Fibroblast of lung (primary cell): ENCODE data around the gene RELL2. TPM values are rescaled to one million over a fixed set of nuclear protein-coding genes. Genes with fewer than 3 reads are reported as not detected.

ENCODE experiments used
- DNase-seq, 2 donors: peaks; one replicate each; pipeline versions ENCODE4 v3.0.0 to v3.0.0-alpha.2; 2010; ENCODE audit warnings: low read depth in 2 of 2
- H2AFZ ChIP-seq: 2 replicates; pipeline ENCODE4 v1.5.1; 2012; ENCODE audit warnings: low read length, control low read depth, inconsistent platforms
- H3K27ac ChIP-seq: 2 replicates; pipeline ENCODE4 v1.5.1; 2011; ENCODE audit warnings: low read length, control low read depth; ENCODE audit not compliant: insufficient read depth
- H3K27me3 ChIP-seq: 2 replicates; pipeline ENCODE4 v1.5.1; 2011; ENCODE audit warnings: mild to moderate bottlenecking, low read length; ENCODE audit not compliant: control insufficient read depth, insufficient read depth
- H3K36me3 ChIP-seq: 2 replicates; pipeline ENCODE4 v1.5.1; 2011; ENCODE audit warnings: low read length; ENCODE audit not compliant: control insufficient read depth, insufficient read depth
- H3K4me1 ChIP-seq: 2 replicates; pipeline ENCODE4 v1.5.1; 2011; ENCODE audit warnings: low read length; ENCODE audit not compliant: control insufficient read depth, insufficient read depth; ENCODE audit errors: extremely low read depth
- H3K4me2 ChIP-seq: 2 replicates; pipeline ENCODE4 v1.5.1; 2011; ENCODE audit warnings: low read length, control low read depth; ENCODE audit not compliant: insufficient read depth; ENCODE audit errors: extremely low read depth
- H3K4me3 ChIP-seq, 4 experiments: fragments of 200-600 bp in 1 of 4; sonication (generic) in 1 of 4; replicated peaks in 1 of 4; 2 replicates each; pipeline ENCODE4 v1.5.1; 2011 to 2016; ENCODE audit warnings: low read length in 4 of 4, low read depth in 3 of 4, mild to moderate bottlenecking in 3 of 4, control low read depth in 2 of 4, inconsistent platforms in 1 of 4, mixed read lengths in 1 of 4; ENCODE audit not compliant: insufficient read depth in 1 of 4; ENCODE audit errors: control extremely low read depth in 1 of 4
- H3K79me2 ChIP-seq: 2 replicates; pipeline ENCODE4 v1.5.1; 2012; ENCODE audit warnings: mild to moderate bottlenecking, low read length, inconsistent platforms; ENCODE audit not compliant: control insufficient read depth, insufficient read depth
- H3K9ac ChIP-seq: 2 replicates; pipeline ENCODE4 v1.5.1; 2011; ENCODE audit warnings: mild to moderate bottlenecking, low read length, control low read depth; ENCODE audit not compliant: insufficient read depth
- H3K9me3 ChIP-seq: 2 replicates; pipeline ENCODE4 v1.5.1; 2012; ENCODE audit warnings: low read depth, low read length; ENCODE audit not compliant: control insufficient read depth, insufficient read depth
- H4K20me1 ChIP-seq: 2 replicates; pipeline ENCODE4 v1.5.1; 2011; ENCODE audit warnings: low read length; ENCODE audit not compliant: control insufficient read depth, insufficient read depth; ENCODE audit errors: extremely low read depth
- CTCF ChIP-seq, 2 donors: IDR thresholded peaks in 1 of 2; conservative IDR thresholded peaks in 1 of 2; 1 replicate in 1 of 2; 2 replicates in 1 of 2; pipeline ENCODE4 v1.5.1; 2011 to 2012; ENCODE audit warnings: low read length in 2 of 2, control low read depth in 1 of 2, inconsistent platforms in 1 of 2, low read depth in 1 of 2, mild to moderate bottlenecking in 1 of 2
- EZH2 ChIP-seq: IDR thresholded peaks from 2 replicates; pipeline ENCODE4 v1.5.1; 2012; ENCODE audit warnings: low read length, control low read depth, mild to moderate bottlenecking; ENCODE audit errors: missing control alignments
- polyA plus RNA-seq, 2 donors: library from polyadenylated mRNA; depleted of rRNA in 1 of 2; stranded (reverse) in 1 of 2; unstranded in 1 of 2; fragments of >200 nt; gene quantifications; 2 replicates each; pipeline ENCODE4 v1.2.1, GENCODE V29; 2011 to 2012; ENCODE audit warnings: missing spikeins in 1 of 2
- total RNA-seq: library from RNA; depleted of rRNA; stranded (reverse); fragments of >200 nt; gene quantifications from 2 replicates; pipeline ENCODE4 v1.2.1, GENCODE V29; 2014

Gene RELL2
- total and polyA plus RNA-seq, 2 donors (not counting 1 experiment from before 2014, with no cell fraction given), result 3.0 to 3.7 TPM

GRCh38 chr5:141685591-141685990 lies 48.8 kb downstream of the RELL2 start:
- Histone ChIP-seq H3K4me1 (peaks cover 13% of the 10 kb centered on the region), H3K27ac (no peak overlapping the region), H2AFZ (no peak overlapping the region), H3K9ac (no peak overlapping the region), H3K4me3 (no peak overlapping the region), H3K27me3 (peaks cover 18% of the 10 kb centered on the region), H4K20me1 (no peaks in the 10 kb centered on the region), H3K36me3 (no peaks in the 10 kb centered on the region), H3K79me2 (no peaks in the 10 kb centered on the region), H3K9me3 (no peaks in the 10 kb centered on the region), H3K4me2 (no peak overlapping the region)
- TF ChIP-seq EZH2 (no peak), CTCF (conservative IDR thresholded peaks at IDR 0.05 in 1 of 2, IDR thresholded peaks at IDR 0.05 in 1 of 2; ENCODE audit: low read depth in 1 of 2, low read length in 2 of 2) (no peak)
- no peak for DNase-seq

- H3K27ac ChIP-seq, result no peak overlapping the region
- H3K27me3 ChIP-seq, result peaks cover 26% of the 10 kb centered on the region
- H3K4me3 ChIP-seq, result no peak overlapping the region
- no peak for DNase-seq
- no peaks in the 10 kb centered on the region for H3K9me3 ChIP-seq
- no peaks in the 10 kb centered on the region for H4K20me1 ChIP-seq
- H3K36me3 ChIP-seq, result no peaks in the 10 kb centered on the region
- H3K4me2 ChIP-seq, result no peak overlapping the region
- TF ChIP-seq EZH2 (no peak), CTCF (conservative IDR thresholded peaks at IDR 0.05 in 1 of 2, IDR thresholded peaks at IDR 0.05 in 1 of 2; ENCODE audit: low read depth in 1 of 2, low read length in 2 of 2) (no peak)
- H3K4me1 ChIP-seq, result peaks cover 3% of the 10 kb centered on the region
- H3K9ac ChIP-seq, result no peak overlapping the region
- H2AFZ ChIP-seq, result no peak overlapping the region
- H3K79me2 ChIP-seq, result no peaks in the 10 kb centered on the region
Measured at GRCh38 chr5:141686648-141687416, 50.0 kb downstream of the RELL2 start.

Other genes with a start within 250 kb of the RELL2 start
- 10.0 and 18.3 TPM in 2 replicates for gene PCDHGB4, start 249.3 kb upstream of the RELL2 start, total RNA-seq
- 13.3 and 15.5 TPM in 2 replicates for gene PCDHGB4, start 249.3 kb upstream of the RELL2 start, polyA plus RNA-seq
- gene PCDHGA8, start 244.4 kb upstream of the RELL2 start, total RNA-seq, result 2.6 and 4.6 TPM in 2 replicates
- 0.76 and 1.1 TPM in 2 replicates for gene PCDHGA8, start 244.4 kb upstream of the RELL2 start, polyA plus RNA-seq
- gene PCDHGB5, start 239.1 kb upstream of the RELL2 start, total RNA-seq, result 17.5 and 21.5 TPM in 2 replicates
- gene PCDHGB5, start 239.1 kb upstream of the RELL2 start, polyA plus RNA-seq, result 19.6 TPM in 2 replicates
- gene PCDHGA9, start 234.2 kb upstream of the RELL2 start, total RNA-seq, result 2.6 and 4.8 TPM in 2 replicates
- 3.2 and 3.3 TPM in 2 replicates for gene PCDHGA9, start 234.2 kb upstream of the RELL2 start, polyA plus RNA-seq
- gene PCDHGB6, start 229.0 kb upstream of the RELL2 start, total RNA-seq, result 3.9 and 4.3 TPM in 2 replicates
- 2.6 and 2.8 TPM in 2 replicates for gene PCDHGB6, start 229.0 kb upstream of the RELL2 start, polyA plus RNA-seq
- 7.4 and 10.2 TPM in 2 replicates for gene PCDHGA10, start 224.0 kb upstream of the RELL2 start, total RNA-seq
- gene PCDHGA10, start 224.0 kb upstream of the RELL2 start, polyA plus RNA-seq, result 3.8 and 4.2 TPM in 2 replicates
- gene PCDHGB7, start 219.3 kb upstream of the RELL2 start, total RNA-seq, result 13.0 and 13.6 TPM in 2 replicates
- gene PCDHGB7, start 219.3 kb upstream of the RELL2 start, polyA plus RNA-seq, result 11.3 and 15.3 TPM in 2 replicates
- gene PCDHGA11, start 215.9 kb upstream of the RELL2 start, total RNA-seq, result 5.9 and 8.6 TPM in 2 replicates
- 4.7 and 10.8 TPM in 2 replicates for gene PCDHGA11, start 215.9 kb upstream of the RELL2 start, polyA plus RNA-seq
- 9.2 and 13.7 TPM in 2 replicates for gene PCDHGA12, start 206.5 kb upstream of the RELL2 start, total RNA-seq
- gene PCDHGA12, start 206.5 kb upstream of the RELL2 start, polyA plus RNA-seq, result 11.9 and 14.1 TPM in 2 replicates
- 59.0 and 63.4 TPM in 2 replicates for gene PCDHGC3, start 161.0 kb upstream of the RELL2 start, total RNA-seq
- gene PCDHGC3, start 161.0 kb upstream of the RELL2 start, polyA plus RNA-seq, result 106 and 109 TPM in 2 replicates
- 1.5 and 3.0 TPM in 2 replicates for gene PCDHGC4, start 152.0 kb upstream of the RELL2 start, total RNA-seq
- 0.48 and 0.76 TPM in 2 replicates for gene PCDHGC4, start 152.0 kb upstream of the RELL2 start, polyA plus RNA-seq
- 1.3 and 2.6 TPM in 2 replicates for gene PCDHGC5, start 147.9 kb upstream of the RELL2 start, total RNA-seq
- 0.97 and 1.1 TPM in 2 replicates for gene PCDHGC5, start 147.9 kb upstream of the RELL2 start, polyA plus RNA-seq
- 17.2 and 21.1 TPM in 2 replicates for gene DIAPH1, start 18.0 kb upstream of the RELL2 start, total RNA-seq
- gene DIAPH1, start 18.0 kb upstream of the RELL2 start, polyA plus RNA-seq, result 30.9 and 59.5 TPM in 2 replicates
- 45.7 and 56.8 TPM in 2 replicates for gene HDAC3, start 148 bp upstream of the RELL2 start, total RNA-seq
- 67.9 and 69.6 TPM in 2 replicates for gene HDAC3, start 148 bp upstream of the RELL2 start, polyA plus RNA-seq
- 15.4 and 25.6 TPM in 2 replicates for gene FCHSD1, start 14.4 kb downstream of the RELL2 start, total RNA-seq
- gene FCHSD1, start 14.4 kb downstream of the RELL2 start, polyA plus RNA-seq, result 13.5 and 19.1 TPM in 2 replicates
- gene ARAP3, start 45.2 kb downstream of the RELL2 start, total RNA-seq, result 2.6 and 3.8 TPM in 2 replicates
- gene ARAP3, start 45.2 kb downstream of the RELL2 start, polyA plus RNA-seq, result 2.5 and 2.9 TPM in 2 replicates
- gene PCDH1, start 241.4 kb downstream of the RELL2 start, total RNA-seq, result 0.66 and 2.3 TPM in 2 replicates
- gene PCDH1, start 241.4 kb downstream of the RELL2 start, polyA plus RNA-seq, result 0.09 and 1.6 TPM in 2 replicates